IMR-90 (cell line): ENCODE data around the gene IL21R. TPM values are rescaled to one million over a fixed set of nuclear protein-coding genes. Genes with fewer than 3 reads are reported as not detected.
A peak's percentile ranks its signal among the peaks of the same experiment; 100 is the strongest.

Source experiments
- ATAC-seq: fragments of 200-7000 bp; cut with Tn5 transposase; 2 replicates; pipeline ENCODE4 v1.9.1; 2020; ENCODE audit warnings: low read depth, mild to moderate bottlenecking, moderate library complexity
- BruUV-seq: library from RNA; stranded (reverse); fragments of 400-500 nt; replicated peaks from 2 replicates; lab custom pipeline; 2021; lab: Mats Ljungman, UMichigan
- CTCF ChIA-PET: fragments of 300-600 bp; formaldehyde crosslinking; extraction: SDS; loops from one replicate; lab custom pipeline; 2021; ENCODE audit warnings: antibody characterized with exemption; lab: Yijun Ruan, JAX
- POLR2A ChIA-PET: fragments of 300-600 bp; sonication (Branson Sonifier 250); formaldehyde crosslinking; loops from one replicate; lab custom pipeline; 2022; ENCODE audit warnings: antibody characterized with exemption; ENCODE audit not compliant: unreplicated experiment; lab: Charles Lee
- DNase-seq: peaks from one replicate; pipeline ENCODE4 v3.0.0; 2013
- H2AFZ ChIP-seq: replicated peaks from 2 replicates; pipeline ENCODE3; 2013; ENCODE audit warnings: low read length, mild to moderate bottlenecking; ENCODE audit not compliant: poor library complexity
- H2AK5ac ChIP-seq: 2 replicates; pipeline ENCODE4 v1.6.1; 2013; ENCODE audit warnings: low read depth, low read length, inconsistent platforms
- H2AK9ac ChIP-seq: replicated peaks from 2 replicates; pipeline ENCODE3; 2013; ENCODE audit warnings: mild to moderate bottlenecking, low read depth, low read length, moderate library complexity; ENCODE audit not compliant: poor library complexity
- H2BK120ac ChIP-seq: 2 replicates; pipeline ENCODE4 v1.6.1; 2013; ENCODE audit warnings: low read depth, low read length, inconsistent platforms
- H2BK15ac ChIP-seq: 3 replicates; pipeline ENCODE4 v1.6.1; 2013; ENCODE audit warnings: low read depth, low read length, inconsistent platforms
- H2BK20ac ChIP-seq: 2 replicates; pipeline ENCODE4 v1.6.1; 2013; ENCODE audit warnings: low read depth, mild to moderate bottlenecking, inconsistent platforms, low read length, moderate library complexity
- H2BK5ac ChIP-seq: 2 replicates; pipeline ENCODE4 v1.6.1; 2013; ENCODE audit warnings: mild to moderate bottlenecking, low read depth, low read length, inconsistent platforms; ENCODE audit not compliant: poor library complexity, severe bottlenecking
- H3K14ac ChIP-seq: replicated peaks from 2 replicates; pipeline ENCODE4 v1.6.1; 2013; ENCODE audit warnings: low read depth, low read length, inconsistent platforms
- H3K18ac ChIP-seq: 2 replicates; pipeline ENCODE4 v1.6.1; 2013; ENCODE audit warnings: low read depth, low read length, control low read depth
- H3K23ac ChIP-seq: 2 replicates; pipeline ENCODE4 v1.6.1; 2013; ENCODE audit warnings: low read depth, low read length, inconsistent platforms
- H3K27ac ChIP-seq: 2 replicates; pipeline ENCODE4 v1.5.1; 2013; ENCODE audit warnings: mild to moderate bottlenecking, control low read depth, low read length; ENCODE audit not compliant: insufficient read depth
- H3K27me3 ChIP-seq: 2 replicates; pipeline ENCODE4 v1.6.1; 2013; ENCODE audit warnings: low read length; ENCODE audit not compliant: control insufficient read depth, insufficient read depth
- H3K36me3 ChIP-seq: 2 replicates; pipeline ENCODE4 v1.6.1; 2013; ENCODE audit warnings: low read length, mixed read lengths; ENCODE audit not compliant: control insufficient read depth, insufficient read depth
- H3K4ac ChIP-seq: 2 replicates; pipeline ENCODE4 v1.6.1; 2013; ENCODE audit warnings: low read depth, low read length, inconsistent platforms
- H3K4me1 ChIP-seq: 2 replicates; pipeline ENCODE4 v1.6.1; 2013; ENCODE audit warnings: low read length, mixed read lengths; ENCODE audit not compliant: control insufficient read depth, insufficient read depth
- H3K4me2 ChIP-seq: 2 replicates; pipeline ENCODE4 v1.6.1; 2013; ENCODE audit warnings: low read depth, mild to moderate bottlenecking, control low read depth, low read length, moderate library complexity
- H3K4me3 ChIP-seq: 2 replicates; pipeline ENCODE4 v1.5.1; 2013; ENCODE audit warnings: low read depth, mild to moderate bottlenecking, control low read depth, low read length, moderate library complexity; ENCODE audit not compliant: insufficient read depth
- H3K56ac ChIP-seq: 2 replicates; pipeline ENCODE4 v1.6.1; 2013; ENCODE audit warnings: low read length, inconsistent platforms; ENCODE audit not compliant: insufficient read depth; ENCODE audit errors: extremely low read depth
- H3K79me1 ChIP-seq, 2 experiments: 2 replicates each; pipeline ENCODE4 v1.6.1; 2013; ENCODE audit warnings: low read length in 2 of 2, inconsistent platforms in 1 of 2, low read depth in 1 of 2
- H3K9ac ChIP-seq: 2 replicates; pipeline ENCODE4 v1.6.1; 2013; ENCODE audit warnings: low read depth, low read length, control low read depth
- H3K9me1 ChIP-seq: 2 replicates; pipeline ENCODE4 v1.6.1; 2013; ENCODE audit warnings: low read length, inconsistent platforms; ENCODE audit not compliant: insufficient read depth
- H3K9me3 ChIP-seq: 2 replicates; pipeline ENCODE4 v1.6.1; 2013; ENCODE audit warnings: low read length; ENCODE audit not compliant: control insufficient read depth, insufficient read depth
- H4K20me1 ChIP-seq: 2 replicates; pipeline ENCODE4 v1.6.1; 2013; ENCODE audit warnings: low read length, inconsistent platforms; ENCODE audit not compliant: insufficient read depth
- H4K5ac ChIP-seq: 2 replicates; pipeline ENCODE4 v1.6.1; 2013; ENCODE audit warnings: mild to moderate bottlenecking, low read depth, low read length, control low read depth
- H4K8ac ChIP-seq, 2 experiments: 2 replicates each; pipeline ENCODE4 v1.6.1; 2013; ENCODE audit warnings: low read depth in 2 of 2, low read length in 2 of 2, control low read depth in 1 of 2, inconsistent platforms in 1 of 2
- H4K91ac ChIP-seq: 2 replicates; pipeline ENCODE4 v1.6.1; 2013; ENCODE audit warnings: low read depth, low read length, inconsistent platforms; ENCODE audit not compliant: insufficient read depth
- BHLHE40 ChIP-seq: fragments of 150-350 bp; IDR thresholded peaks from 2 replicates; pipeline ENCODE4 v1.6.1; 2016; ENCODE audit warnings: mild to moderate bottlenecking, low read depth, low read length
- MAFK ChIP-seq: IDR thresholded peaks from 2 replicates; pipeline ENCODE4 v1.6.1; 2012; ENCODE audit warnings: low read depth, low read length, improper control_type of control experiment
- MAZ ChIP-seq: IDR thresholded peaks from 2 replicates; pipeline ENCODE4 v1.6.1; 2012; ENCODE audit warnings: low read depth, mild to moderate bottlenecking, low read length, improper control_type of control experiment, moderate library complexity, borderline replicate concordance
- MXI1 ChIP-seq: IDR thresholded peaks from 2 replicates; pipeline ENCODE4 v1.6.1; 2012; ENCODE audit warnings: low read depth, mild to moderate bottlenecking, low read length, moderate library complexity, borderline replicate concordance
- RFX5 ChIP-seq: IDR thresholded peaks from 2 replicates; pipeline ENCODE4 v1.8.0; 2012; ENCODE audit warnings: low read depth, mild to moderate bottlenecking, low read length, moderate library complexity
- WGBS, 2 experiments: methylation state at CpG; one replicate each; pipeline versions ENCODE4 v1.1.5 to v1.1.7; 2013; ENCODE audit warnings: missing lambda C conversion rate in 2 of 2; ENCODE audit not compliant: insufficient read length in 1 of 2; ENCODE audit errors: extremely low coverage in 2 of 2; 5-methylcytosine and 5-hydroxymethylcytosine counted together
- dilution Hi-C: fragments of 300-500 bp; cut with HindIII; formaldehyde crosslinking; loops from one replicate; pipeline ENCODE4 v1.14.3; 2018; ENCODE audit warnings: low sequenced_read_pairs; ENCODE audit not compliant: unreplicated experiment
- in situ Hi-C: fragments of 300-500 bp; cut with MboI; formaldehyde crosslinking; loops from 3 replicates; pipeline ENCODE4 v1.14.3; 2019; ENCODE audit warnings: low sequenced_read_pairs, inconsistent platforms, mixed read lengths
- intact Hi-C: fragments of 100-400 bp; cut with micrococcal nuclease; formaldehyde crosslinking; loops from 2 replicates; pipeline ENCODE4 v1.10.0; 2022
- polyA plus RNA-seq, 3 experiments: library from polyadenylated mRNA; depleted of rRNA; stranded (reverse); fragments of >200 nt; gene quantifications; 2 replicates each; pipeline ENCODE4 v1.2.3, GENCODE V29; 2012; ENCODE audit warnings: low replicate concordance in 1 of 3
- total RNA-seq: library from RNA; depleted of rRNA; stranded (reverse); fragments of >200 nt; gene quantifications from 2 replicates; pipeline ENCODE4 v1.2.3, GENCODE V29; 2012
- TF ChIP-seq, protein P1 (sequence below): fragments of 150-350 bp; IDR thresholded peaks from 2 replicates; pipeline ENCODE4 v1.6.1; 2017; ENCODE audit warnings: mild to moderate bottlenecking, antibody characterized with exemption, low read length, low read depth

The IL21R gene
- total and polyA plus RNA-seq, 2 of the 4 experiments (the other 2 are of a cell fraction) = 0.72 to 0.97 TPM

DNA sequence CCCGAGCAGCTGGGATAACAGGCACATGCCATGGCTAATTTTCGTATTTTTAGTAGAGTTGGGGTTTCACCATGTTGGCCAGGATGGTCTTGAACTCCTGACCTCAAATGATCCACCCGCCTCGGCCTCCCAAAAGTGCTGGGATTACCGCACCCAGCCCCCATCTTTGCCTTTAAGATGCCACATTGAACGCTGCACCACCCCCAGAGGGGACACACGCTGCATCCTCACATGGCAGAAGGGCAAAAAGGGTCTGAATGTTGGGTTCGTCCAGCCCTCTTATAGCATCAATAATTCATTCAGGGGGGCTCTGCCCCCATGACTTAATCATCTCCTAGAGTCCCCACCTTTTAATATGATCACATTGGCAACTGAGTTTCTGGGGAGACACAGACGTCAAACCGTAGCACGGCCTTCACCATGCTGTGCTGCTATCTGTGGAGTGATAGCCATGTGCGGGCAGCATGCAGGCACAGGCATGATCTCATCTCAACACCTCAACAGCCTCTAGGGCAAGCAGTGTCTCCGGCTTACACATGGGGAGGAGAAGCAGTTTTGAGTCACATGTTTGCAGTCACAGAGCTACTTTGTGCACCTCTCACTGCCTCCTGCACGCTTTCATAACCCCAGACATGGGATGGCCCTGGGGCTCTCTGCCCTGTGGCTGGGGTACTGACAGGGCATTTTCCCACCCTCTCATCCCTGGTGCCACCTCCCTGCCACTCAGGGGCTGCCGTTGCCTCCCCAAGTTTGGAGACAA is 30.0 kb downstream of the IL21R start:
- H3K23ac ChIP-seq = peak overlapping the region; percentile 19; the same call in 1 of the 2 replicates
- H4K5ac ChIP-seq = no peak overlapping the region
- peak overlapping the region; percentile 35; the same call in 1 of the 2 replicates for H3K4ac ChIP-seq
- H3K56ac ChIP-seq = no peak overlapping the region
- DNase-seq (peak; percentile 45), ATAC-seq (peak; percentile 58)
- H4K8ac ChIP-seq = no peak overlapping the region; a peak in 1 of 4 replicates
- ChIA-PET CTCF (no interaction called here), POLR2A (interaction anchor here (0.5 kb wide), 1 partner anchor 9 kb away, joined by 5 read pairs; no protein-coding TSS in a partner anchor)
- peak overlapping the region; percentile 6; the same call in 1 of the 2 replicates for H3K14ac ChIP-seq
- no peaks in the 10 kb centered on the region for H3K9me3 ChIP-seq
- H3K36me3 ChIP-seq = no peaks in the 10 kb centered on the region
- H3K4me3 ChIP-seq = no peak overlapping the region
- no peak overlapping the region for H2AK9ac ChIP-seq
- H3K27ac ChIP-seq = no peak overlapping the region
- in situ Hi-C loops (no loop called here), intact Hi-C loops (no loop called here), dilution Hi-C loops (no loop called here)
- H3K9me1 ChIP-seq = peaks cover 7% of the 10 kb centered on the region
- no peaks in the 10 kb centered on the region for H3K27me3 ChIP-seq
- H2AFZ ChIP-seq = peak overlapping the region; percentile 75
- no peaks in the 10 kb centered on the region; a peak in 1 of 4 replicates for H3K79me1 ChIP-seq
- H2AK5ac ChIP-seq = peak overlapping the region; percentile 82
- 0 out of 2 replicates have a peak, but pooled peaks have one; percentile 27 for TF ChIP-seq MXI1
- TF ChIP-seq MAZ = no peak
- TF ChIP-seq, protein P1, sequence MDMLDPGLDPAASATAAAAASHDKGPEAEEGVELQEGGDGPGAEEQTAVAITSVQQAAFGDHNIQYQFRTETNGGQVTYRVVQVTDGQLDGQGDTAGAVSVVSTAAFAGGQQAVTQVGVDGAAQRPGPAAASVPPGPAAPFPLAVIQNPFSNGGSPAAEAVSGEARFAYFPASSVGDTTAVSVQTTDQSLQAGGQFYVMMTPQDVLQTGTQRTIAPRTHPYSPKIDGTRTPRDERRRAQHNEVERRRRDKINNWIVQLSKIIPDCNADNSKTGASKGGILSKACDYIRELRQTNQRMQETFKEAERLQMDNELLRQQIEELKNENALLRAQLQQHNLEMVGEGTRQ = no peak
- TF ChIP-seq MAFK = no peak
- TF ChIP-seq BHLHE40 = no peak
- TF ChIP-seq RFX5 = no peak
- WGBS, 2 experiments = 82% methylated on average over 3 of the region's 15 CpGs; no CpG with 5 or more reads in 1 of the 2 experiments
- H3K4me1 ChIP-seq = peaks cover 8% of the 10 kb centered on the region
- no peak overlapping the region for H2BK5ac ChIP-seq
- BruUV-seq = no TSS peak
- H3K18ac ChIP-seq = 0 out of 2 replicates have a peak overlapping the region, but pooled peaks have one; percentile 8
- H4K20me1 ChIP-seq = no peaks in the 10 kb centered on the region
- H3K9ac ChIP-seq = no peak overlapping the region
- peak overlapping the region; percentile 18; the same call in 1 of the 2 replicates for H3K4me2 ChIP-seq
- peak overlapping the region; percentile 35; the same call in 1 of the 2 replicates for H2BK20ac ChIP-seq
- peak overlapping the region; percentile 22; the same call in 1 of the 2 replicates for H2BK120ac ChIP-seq
- peak overlapping the region; percentile 68; the same call in 1 of the 3 replicates for H2BK15ac ChIP-seq
- H4K91ac ChIP-seq = peak overlapping the region; percentile 7; the same call in 1 of the 2 replicates
